Trophoblast cell (in vitro differentiated cells and primary cell): ENCODE data around the gene RPUSD1.

ENCODE experiments used
- DNase-seq, 2 donors: peaks; one replicate each; pipeline ENCODE4 v3.0.0-alpha.2; 2016
- H2AFZ ChIP-seq: 2 replicates; pipeline ENCODE4 v1.6.1; 2013; ENCODE audit warnings: low read length, moderate library complexity, mild to moderate bottlenecking; ENCODE audit not compliant: insufficient read depth, poor library complexity
- H2AK5ac ChIP-seq: 2 replicates; pipeline ENCODE4 v1.6.1; 2013; ENCODE audit warnings: mild to moderate bottlenecking, low read length
- H2BK120ac ChIP-seq: 2 replicates; pipeline ENCODE4 v1.6.1; 2013; ENCODE audit warnings: low read length, mild to moderate bottlenecking, moderate library complexity; ENCODE audit not compliant: insufficient read depth, poor library complexity
- H2BK12ac ChIP-seq: 2 replicates; pipeline ENCODE4 v1.6.1; 2013; ENCODE audit warnings: mild to moderate bottlenecking, low read length, moderate library complexity
- H2BK5ac ChIP-seq: 2 replicates; pipeline ENCODE4 v1.6.1; 2013; ENCODE audit warnings: low read length, low read depth, moderate library complexity, mild to moderate bottlenecking; ENCODE audit not compliant: poor library complexity
- H3K14ac ChIP-seq: 2 replicates; pipeline ENCODE4 v1.6.1; 2013; ENCODE audit warnings: mild to moderate bottlenecking, low read length
- H3K18ac ChIP-seq: 2 replicates; pipeline ENCODE4 v1.6.1; 2013; ENCODE audit warnings: mild to moderate bottlenecking, low read length
- H3K23ac ChIP-seq: 2 replicates; pipeline ENCODE4 v1.6.1; 2013; ENCODE audit warnings: low read length
- H3K27ac ChIP-seq: 2 replicates; pipeline ENCODE4 v1.5.1; 2013; ENCODE audit warnings: low read depth, mild to moderate bottlenecking, inconsistent platforms, low read length, moderate library complexity
- H3K27me3 ChIP-seq: 2 replicates; pipeline ENCODE4 v1.6.1; 2013; ENCODE audit warnings: inconsistent platforms, mild to moderate bottlenecking, low read length, moderate library complexity; ENCODE audit not compliant: insufficient read depth
- H3K36me3 ChIP-seq, 2 experiments: 1 replicate in 1 of 2; 2 replicates in 1 of 2; pipeline ENCODE4 v1.6.1; 2013; ENCODE audit warnings: low read length in 2 of 2, mild to moderate bottlenecking in 2 of 2, moderate library complexity in 1 of 2; ENCODE audit not compliant: insufficient read depth in 2 of 2, control insufficient read depth in 1 of 2
- H3K4ac ChIP-seq: 2 replicates; pipeline ENCODE4 v1.6.1; 2013; ENCODE audit warnings: low read depth, mild to moderate bottlenecking, low read length, moderate library complexity
- H3K4me1 ChIP-seq, 2 experiments: 1 replicate in 1 of 2; 2 replicates in 1 of 2; pipeline ENCODE4 v1.6.1; 2013; ENCODE audit warnings: low read length in 2 of 2, mild to moderate bottlenecking in 2 of 2, moderate library complexity in 1 of 2; ENCODE audit not compliant: insufficient read depth in 2 of 2, control insufficient read depth in 1 of 2
- H3K4me2 ChIP-seq: 2 replicates; pipeline ENCODE4 v1.6.1; 2013; ENCODE audit warnings: inconsistent platforms, mild to moderate bottlenecking, low read length, moderate library complexity
- H3K4me3 ChIP-seq: 2 replicates; pipeline ENCODE4 v1.5.1; 2013; ENCODE audit warnings: mild to moderate bottlenecking, low read depth, low read length, inconsistent platforms
- H3K79me1 ChIP-seq: one replicate; pipeline ENCODE4 v1.6.1; 2013; ENCODE audit warnings: low read length
- H3K79me2 ChIP-seq: 2 replicates; pipeline ENCODE4 v1.6.1; 2013; ENCODE audit warnings: low read length, mild to moderate bottlenecking; ENCODE audit not compliant: control insufficient read depth, insufficient read depth, poor library complexity
- H3K9ac ChIP-seq: 2 replicates; pipeline ENCODE4 v1.6.1; 2013; ENCODE audit warnings: mild to moderate bottlenecking, low read length
- H3K9me3 ChIP-seq: 2 replicates; pipeline ENCODE4 v1.6.1; 2013; ENCODE audit warnings: low read depth, mild to moderate bottlenecking, control low read depth, inconsistent platforms, low read length; ENCODE audit not compliant: insufficient read depth
- H4K12ac ChIP-seq: 2 replicates; pipeline ENCODE4 v1.6.1; 2013; ENCODE audit warnings: low read depth, mild to moderate bottlenecking, low read length, moderate library complexity
- H4K8ac ChIP-seq: 2 replicates; pipeline ENCODE4 v1.6.1; 2013; ENCODE audit warnings: low read depth, mild to moderate bottlenecking, low read length, moderate library complexity
- H4K91ac ChIP-seq: one replicate; pipeline ENCODE4 v1.6.1; 2013; ENCODE audit warnings: low read depth, mild to moderate bottlenecking, low read length, moderate library complexity
- WGBS: extraction: QIAGEN DNeasy Blood & Tissue Kit; methylation state at CpG from one replicate; pipeline ENCODE4 v1.1.7; 2013; ENCODE audit warnings: missing lambda C conversion rate; ENCODE audit not compliant: insufficient read length, insufficient coverage; ENCODE audit errors: extremely low coverage; 5-methylcytosine and 5-hydroxymethylcytosine counted together

Gene RPUSD1

GRCh38 chr16:751152-752006 lies 36.8 kb downstream of the RPUSD1 start:
- Histone ChIP-seq H3K4me1 (no peaks in the 10 kb centered on the region), H3K79me1 (no peaks in the 10 kb centered on the region), H4K91ac (no peak overlapping the region), H3K27ac (no peak overlapping the region), H3K36me3 (no peaks in the 10 kb centered on the region), H3K23ac (no peak overlapping the region), H4K12ac (no peak overlapping the region), H4K8ac (no peak overlapping the region), H2BK120ac (no peak overlapping the region), H2BK5ac (no peak overlapping the region), H3K79me2 (no peaks in the 10 kb centered on the region), H3K9ac (no peak overlapping the region), H2AK5ac (no peak overlapping the region), H3K27me3 (no peaks in the 10 kb centered on the region), H3K4me3 (no peak overlapping the region), H2BK12ac (no peak overlapping the region), H3K4me2 (no peak overlapping the region), H3K9me3 (peaks cover 2% of the 10 kb centered on the region), H3K14ac (no peak overlapping the region), H3K4ac (no peak overlapping the region), H2AFZ (no peak overlapping the region), H3K18ac (no peak overlapping the region)
- DNase-seq, result no peak
- WGBS, result no CpG with 5 or more reads among the region's 39 CpGs

GRCh38 chr16:750485-750884 lies 37.7 kb downstream of the RPUSD1 start:
- Histone ChIP-seq H3K4me1 (no peaks in the 10 kb centered on the region), H2AFZ (no peak overlapping the region), H3K27me3 (no peaks in the 10 kb centered on the region), H3K4ac (no peak overlapping the region), H3K14ac (no peak overlapping the region), H2BK120ac (no peak overlapping the region), H3K4me3 (no peak overlapping the region), H3K36me3 (no peaks in the 10 kb centered on the region), H3K18ac (no peak overlapping the region), H3K4me2 (no peak overlapping the region), H3K27ac (no peak overlapping the region), H2BK5ac (no peak overlapping the region), H4K8ac (no peak overlapping the region), H3K9me3 (peaks cover under 1% of the 10 kb centered on the region), H2AK5ac (no peak overlapping the region), H3K79me2 (no peaks in the 10 kb centered on the region), H3K23ac (no peak overlapping the region), H2BK12ac (no peak overlapping the region), H4K91ac (no peak overlapping the region), H3K79me1 (no peaks in the 10 kb centered on the region), H3K9ac (no peak overlapping the region), H4K12ac (no peak overlapping the region)
- no CpG with 5 or more reads among the region's 9 CpGs for WGBS
- DNase-seq, result no peak

GRCh38 chr16:749010-749409 lies 39.2 kb downstream of the RPUSD1 start:
- H3K23ac ChIP-seq, result no peak overlapping the region
- no peaks in the 10 kb centered on the region for H3K79me2 ChIP-seq
- DNase-seq, result peak; percentile 76 to 96
- H4K8ac ChIP-seq, result no peak overlapping the region
- H3K4me3 ChIP-seq, result no peak overlapping the region
- no peaks in the 10 kb centered on the region for H3K79me1 ChIP-seq
- no peak overlapping the region for H4K91ac ChIP-seq
- H2AFZ ChIP-seq, result no peak overlapping the region
- no peak overlapping the region for H3K14ac ChIP-seq
- no peak overlapping the region for H2BK12ac ChIP-seq
- no peak overlapping the region for H2AK5ac ChIP-seq
- H3K4me2 ChIP-seq, result no peak overlapping the region
- H3K18ac ChIP-seq, result no peak overlapping the region
- WGBS, result no CpG with 5 or more reads among the region's 6 CpGs
- no peak overlapping the region for H3K4ac ChIP-seq
- no peak overlapping the region for H2BK120ac ChIP-seq
- H3K4me1 ChIP-seq, result no peaks in the 10 kb centered on the region
- no peak overlapping the region for H3K27ac ChIP-seq
- no peaks in the 10 kb centered on the region for H3K36me3 ChIP-seq
- no peaks in the 10 kb centered on the region for H3K27me3 ChIP-seq
- H4K12ac ChIP-seq, result no peak overlapping the region
- H3K9me3 ChIP-seq, result no peaks in the 10 kb centered on the region
- no peak overlapping the region for H3K9ac ChIP-seq
- H2BK5ac ChIP-seq, result no peak overlapping the region

DNA sequence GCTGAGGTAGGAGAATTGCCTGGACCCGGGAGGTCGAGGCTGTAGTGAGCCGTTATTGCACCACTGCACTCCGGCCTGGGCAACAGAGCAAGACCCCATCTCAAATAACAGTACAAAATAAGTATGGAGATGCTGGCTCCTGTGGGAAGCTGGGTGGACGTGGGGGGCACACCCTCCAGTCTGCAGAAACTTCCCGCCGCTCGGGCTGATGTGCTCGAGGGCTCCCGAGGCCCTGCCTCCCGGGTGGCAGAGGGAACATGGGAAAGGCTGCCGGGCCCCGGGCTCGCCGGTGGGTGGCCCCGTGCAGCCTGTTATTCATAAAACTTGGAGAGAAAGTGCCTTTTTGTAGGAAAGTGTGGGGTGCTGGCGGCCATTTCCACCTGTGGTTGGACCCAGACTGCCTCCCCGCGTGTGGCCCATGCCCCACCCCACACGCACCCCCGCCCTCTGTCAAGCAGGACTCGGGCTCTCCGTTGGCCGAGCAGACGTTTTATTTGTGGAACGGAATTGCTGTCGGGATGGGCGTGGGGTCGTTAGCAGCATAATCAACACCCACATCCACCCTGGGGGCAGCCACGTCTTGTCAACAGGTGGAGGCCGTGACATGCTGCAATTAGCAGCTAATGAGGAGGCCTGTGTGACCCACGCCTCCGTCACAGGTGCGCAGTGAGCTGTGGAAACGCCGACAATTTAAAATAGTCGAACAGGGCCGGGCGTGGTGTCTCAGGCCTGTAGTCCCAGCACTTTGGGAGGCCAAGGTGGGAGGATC lies 40.0 kb downstream of the RPUSD1 start:
- H3K14ac ChIP-seq, result no peak overlapping the region
- H2AFZ ChIP-seq, result no peak overlapping the region
- H3K9ac ChIP-seq, result no peak overlapping the region
- no peak overlapping the region for H3K4me2 ChIP-seq
- H3K36me3 ChIP-seq, result no peaks in the 10 kb centered on the region
- H3K9me3 ChIP-seq, result no peaks in the 10 kb centered on the region
- H4K91ac ChIP-seq, result no peak overlapping the region
- no peaks in the 10 kb centered on the region for H3K79me1 ChIP-seq
- no peak overlapping the region for H3K27ac ChIP-seq
- no peak overlapping the region for H4K12ac ChIP-seq
- H2BK120ac ChIP-seq, result no peak overlapping the region
- no peak overlapping the region for H3K18ac ChIP-seq
- peak; percentile 55 to 68 for DNase-seq
- H3K4me3 ChIP-seq, result no peak overlapping the region
- no peak overlapping the region for H2BK5ac ChIP-seq
- WGBS, result no CpG with 5 or more reads among the region's 39 CpGs
- H3K4ac ChIP-seq, result no peak overlapping the region
- no peak overlapping the region for H2AK5ac ChIP-seq
- H3K23ac ChIP-seq, result no peak overlapping the region
- no peaks in the 10 kb centered on the region for H3K4me1 ChIP-seq
- H3K27me3 ChIP-seq, result no peaks in the 10 kb centered on the region
- no peaks in the 10 kb centered on the region for H3K79me2 ChIP-seq
- no peak overlapping the region for H2BK12ac ChIP-seq
- H4K8ac ChIP-seq, result no peak overlapping the region
